Right lobe of liver (tissue), 6 donors: ENCODE data around the gene EFR3B. TPM values are rescaled to one million over a fixed set of nuclear protein-coding genes. Genes with fewer than 3 reads are reported as not detected.

Source experiments
- ATAC-seq, 4 donors: fragments of 200-7000 bp; cut with Tn5 transposase; one replicate each; pipeline ENCODE4 v1.9.1; 2020; ENCODE audit warnings: mild to moderate bottlenecking in 4 of 4, moderate library complexity in 4 of 4
- DNase-seq, 3 donors: peaks; one replicate each; pipeline ENCODE4 v3.0.0-alpha.2; 2020
- H3K27ac ChIP-seq, 3 donors: fragments of 200-600 bp; one replicate each; pipeline ENCODE4 v1.8.0; 2022
- H3K27me3 ChIP-seq, 2 donors: fragments of 200-600 bp; one replicate each; pipeline ENCODE4 v1.8.0; 2022
- H3K36me3 ChIP-seq, 4 donors: fragments of 200-600 bp; sonication (generic) in 1 of 4; one replicate each; pipeline versions ENCODE4 v1.5.1 to v1.8.0; 2017 to 2022; ENCODE audit warnings: control low read depth in 1 of 4
- H3K4me1 ChIP-seq, 4 donors: fragments of 200-600 bp; sonication (generic) in 1 of 4; one replicate each; pipeline versions ENCODE4 v1.5.1 to v1.8.0; 2017 to 2022; ENCODE audit warnings: control low read depth in 1 of 4
- H3K4me3 ChIP-seq, 3 donors: fragments of 200-600 bp; one replicate each; pipeline ENCODE4 v1.8.0; 2022
- H3K9me3 ChIP-seq, 4 donors: fragments of 200-600 bp; sonication (generic) in 1 of 4; one replicate each; pipeline versions ENCODE4 v1.5.1 to v1.8.0; 2017 to 2022; ENCODE audit warnings: control low read depth in 1 of 4
- POLR2A ChIP-seq: fragments of 450-650 bp; IDR thresholded peaks from one replicate; pipeline ENCODE4 v1.6.1; 2017; ENCODE audit warnings: antibody characterized with exemption, mild to moderate bottlenecking
- WGBS: methylation state at CpG from one replicate; pipeline ENCODE4 v1.1.6; 2018; ENCODE audit warnings: low coverage, low lambda C conversion rate; ENCODE audit not compliant: insufficient coverage; ENCODE audit errors: missing lambda C conversion rate; 5-methylcytosine and 5-hydroxymethylcytosine counted together
- intact Hi-C, 2 donors: fragments of 100-400 bp; cut with DNase I; formaldehyde crosslinking; loops; one replicate each; pipeline versions ENCODE4 v1.11.2 to v1.14.1; 2022
- total RNA-seq, 6 experiments: library from RNA; depleted of rRNA in 2 of 6; stranded (reverse); fragments of >200 nt in 2 of 6; fragmentation: NEBNext Ultra II Directional in 3 of 6; extraction: Animal tissue kit (Norgen Biotek cat#: 25700) in 3 of 6; gene quantifications; one replicate each; pipeline versions ENCODE4 v1.1.0 to v1.2.4, GENCODE V29; 2016 to 2023
- TF ChIP-seq, protein P1 (sequence below), 4 donors: fragments of 200-600 bp in 3 of 4; fragments of 450-650 bp in 1 of 4; IDR thresholded peaks; one replicate each; pipeline versions ENCODE4 v1.5.1 to v1.8.0; 2016 to 2022; ENCODE audit warnings: antibody characterized with exemption in 4 of 4, mild to moderate bottlenecking in 2 of 4
- donor health status: DM: no; HTN: yes; CAD: no.
- donor health status: DM: no; HTN: no; CAD: no.
- donor health status: DM: no; HTN: no; CAD: no.
- donor health status: DM: no; HTN: yes; CAD: no.
- donor health status: DM: no; HTN: yes; CAD: no.

The EFR3B gene
- total RNA-seq, 6 experiments from 2014 or later, result 0.12 to 0.33 (median 0.16) TPM; not detected in 1

DNA sequence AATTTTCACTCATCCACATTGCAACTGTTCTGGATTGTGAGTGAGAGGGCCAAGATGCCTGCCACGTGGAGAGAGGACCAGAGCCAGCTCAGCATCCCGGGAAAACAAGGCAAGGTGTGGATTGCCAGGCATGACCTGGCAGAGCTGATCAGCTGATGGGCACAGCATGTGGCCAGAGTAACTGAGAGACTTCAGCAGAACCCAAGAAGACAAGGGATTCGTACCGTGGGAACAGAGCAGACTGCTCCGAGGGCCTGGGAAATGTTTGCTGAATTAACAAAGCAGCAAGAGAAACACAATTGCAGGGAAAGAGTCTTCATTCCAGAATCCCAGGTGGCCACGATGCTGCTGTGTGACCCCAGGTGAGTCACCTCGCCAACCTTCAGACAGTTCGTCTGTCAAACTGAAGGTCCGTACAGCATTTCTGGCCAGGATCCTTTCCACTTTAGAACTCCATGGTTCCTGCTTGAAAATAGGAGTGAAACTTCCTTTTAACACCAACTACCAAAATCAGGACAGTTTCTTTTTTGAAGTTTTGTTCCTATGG lies 152.8 kb downstream of the EFR3B start:
- ATAC-seq, result no peak
- no peak for DNase-seq
- TF ChIP-seq POLR2A, result no peak
- Histone ChIP-seq H3K4me1 (no peaks in the 10 kb centered on the region), H3K27ac (no peak overlapping the region), H3K27me3 (no peaks in the 10 kb centered on the region), H3K4me3 (no peak overlapping the region), H3K36me3 (no peaks in the 10 kb centered on the region), H3K9me3 (no peaks in the 10 kb centered on the region)
- intact Hi-C loops, result no loop called here
- WGBS, result 53% methylated on average over 6 of the region's 9 CpGs

DNA sequence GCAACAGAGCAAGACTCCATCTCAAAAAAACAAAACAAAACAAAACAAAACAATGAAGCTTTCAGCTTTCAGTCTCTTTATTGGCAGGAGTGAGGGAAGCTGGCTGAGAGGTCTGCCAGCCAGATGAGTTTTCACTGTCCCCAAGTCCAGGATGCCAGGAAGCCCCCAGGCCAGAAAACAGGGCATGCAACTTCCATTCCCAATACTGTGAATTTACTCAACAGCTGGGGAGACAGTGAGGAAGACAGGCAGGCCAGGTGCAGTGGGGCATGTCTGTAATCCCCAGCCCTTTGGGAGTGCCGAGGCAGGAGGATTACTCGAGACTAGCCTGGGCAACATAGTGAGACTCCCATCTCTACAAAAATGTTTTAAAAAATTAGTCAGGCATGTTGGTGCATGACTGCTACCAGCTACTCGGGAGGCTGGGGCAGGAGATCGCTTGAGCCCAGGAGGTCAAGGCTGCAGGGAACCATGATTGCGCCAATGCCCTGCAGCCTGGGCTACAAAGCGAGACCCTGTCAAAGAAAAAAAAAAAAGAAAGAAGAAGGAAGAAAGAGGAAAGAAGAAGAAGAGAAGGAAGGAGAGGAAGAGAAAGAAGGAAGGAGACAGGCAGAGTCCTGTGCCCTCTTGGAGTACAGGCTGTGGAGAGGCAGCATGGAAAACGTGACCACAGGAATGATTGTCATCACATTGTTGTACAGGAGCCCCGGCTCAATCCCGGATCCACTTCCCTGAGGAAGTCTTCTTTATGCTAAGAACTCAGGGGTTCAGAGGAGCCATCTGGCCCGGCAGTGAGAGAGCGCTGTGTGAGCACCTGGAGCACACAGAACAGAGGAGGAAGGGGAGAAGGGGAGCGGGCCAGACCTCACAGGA lies 155.7 kb downstream of the EFR3B start:
- ATAC-seq, result no peak
- H3K27ac ChIP-seq, result no peak overlapping the region
- H3K36me3 ChIP-seq, result no peaks in the 10 kb centered on the region
- intact Hi-C loops, result no loop called here
- no peaks in the 10 kb centered on the region for H3K4me1 ChIP-seq
- H3K9me3 ChIP-seq, result no peaks in the 10 kb centered on the region
- no peak overlapping the region for H3K4me3 ChIP-seq
- H3K27me3 ChIP-seq, result no peaks in the 10 kb centered on the region
- 60% methylated on average over 9 of the region's 12 CpGs for WGBS
- no peak for DNase-seq
- TF ChIP-seq, protein P1, sequence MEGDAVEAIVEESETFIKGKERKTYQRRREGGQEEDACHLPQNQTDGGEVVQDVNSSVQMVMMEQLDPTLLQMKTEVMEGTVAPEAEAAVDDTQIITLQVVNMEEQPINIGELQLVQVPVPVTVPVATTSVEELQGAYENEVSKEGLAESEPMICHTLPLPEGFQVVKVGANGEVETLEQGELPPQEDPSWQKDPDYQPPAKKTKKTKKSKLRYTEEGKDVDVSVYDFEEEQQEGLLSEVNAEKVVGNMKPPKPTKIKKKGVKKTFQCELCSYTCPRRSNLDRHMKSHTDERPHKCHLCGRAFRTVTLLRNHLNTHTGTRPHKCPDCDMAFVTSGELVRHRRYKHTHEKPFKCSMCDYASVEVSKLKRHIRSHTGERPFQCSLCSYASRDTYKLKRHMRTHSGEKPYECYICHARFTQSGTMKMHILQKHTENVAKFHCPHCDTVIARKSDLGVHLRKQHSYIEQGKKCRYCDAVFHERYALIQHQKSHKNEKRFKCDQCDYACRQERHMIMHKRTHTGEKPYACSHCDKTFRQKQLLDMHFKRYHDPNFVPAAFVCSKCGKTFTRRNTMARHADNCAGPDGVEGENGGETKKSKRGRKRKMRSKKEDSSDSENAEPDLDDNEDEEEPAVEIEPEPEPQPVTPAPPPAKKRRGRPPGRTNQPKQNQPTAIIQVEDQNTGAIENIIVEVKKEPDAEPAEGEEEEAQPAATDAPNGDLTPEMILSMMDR (IDR thresholded peaks at IDR 0.05), result no peak
- no peak for TF ChIP-seq POLR2A

DNA sequence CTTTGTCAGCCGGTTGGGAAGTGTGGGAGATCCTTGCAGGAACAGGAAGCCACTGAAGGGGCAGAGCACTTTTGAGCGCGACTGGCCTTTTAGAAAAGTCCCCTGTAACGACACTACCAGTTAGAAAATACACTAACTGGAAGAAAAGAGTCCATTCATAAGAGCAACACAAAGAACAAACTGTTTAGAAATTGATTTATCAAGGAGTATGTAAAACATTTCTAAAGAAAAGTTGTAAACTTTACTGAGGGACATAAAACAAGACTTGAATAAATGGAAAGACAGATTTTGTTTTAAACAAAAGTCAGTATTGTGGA lies 156.3 kb downstream of the EFR3B start:
- Histone ChIP-seq H3K4me1 (no peaks in the 10 kb centered on the region), H3K27ac (no peak overlapping the region), H3K9me3 (no peaks in the 10 kb centered on the region), H3K4me3 (no peak overlapping the region), H3K36me3 (no peaks in the 10 kb centered on the region), H3K27me3 (no peaks in the 10 kb centered on the region)
- ATAC-seq, result no peak
- no peak for DNase-seq
- WGBS, result 44% methylated on average over 4 of the region's 4 CpGs
- intact Hi-C loops, result no loop called here
- no peak for TF ChIP-seq POLR2A
- TF ChIP-seq, protein P1 (IDR thresholded peaks at IDR 0.05), result no peak

DNA sequence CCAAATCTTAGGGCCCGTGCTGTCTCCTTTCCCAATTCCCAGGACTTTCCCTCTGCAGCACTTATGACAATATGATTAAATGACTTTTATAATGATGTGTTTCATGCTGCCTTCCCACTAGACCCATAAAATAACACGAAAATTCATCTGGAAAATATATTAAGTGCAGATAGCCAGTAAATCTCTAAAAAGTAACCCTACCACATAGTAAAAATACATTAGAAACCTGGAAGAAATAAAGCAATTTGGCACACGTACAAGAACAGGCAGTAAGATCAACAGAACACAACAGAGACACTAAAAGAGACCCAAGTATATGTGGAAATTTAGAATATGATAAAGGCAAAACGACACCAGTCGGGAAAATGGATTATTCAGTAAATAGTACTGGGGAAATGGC lies 156.7 kb downstream of the EFR3B start:
- 79% methylated on average over 5 of the region's 5 CpGs for WGBS
- Histone ChIP-seq H3K27me3 (no peaks in the 10 kb centered on the region), H3K27ac (no peak overlapping the region), H3K4me3 (no peak overlapping the region), H3K4me1 (no peaks in the 10 kb centered on the region), H3K36me3 (no peaks in the 10 kb centered on the region), H3K9me3 (no peaks in the 10 kb centered on the region)
- intact Hi-C loops, result no loop called here
- ATAC-seq, result no peak
- DNase-seq, result no peak
- TF ChIP-seq, protein P1 (IDR thresholded peaks at IDR 0.05), result no peak
- TF ChIP-seq POLR2A, result no peak

DNA sequence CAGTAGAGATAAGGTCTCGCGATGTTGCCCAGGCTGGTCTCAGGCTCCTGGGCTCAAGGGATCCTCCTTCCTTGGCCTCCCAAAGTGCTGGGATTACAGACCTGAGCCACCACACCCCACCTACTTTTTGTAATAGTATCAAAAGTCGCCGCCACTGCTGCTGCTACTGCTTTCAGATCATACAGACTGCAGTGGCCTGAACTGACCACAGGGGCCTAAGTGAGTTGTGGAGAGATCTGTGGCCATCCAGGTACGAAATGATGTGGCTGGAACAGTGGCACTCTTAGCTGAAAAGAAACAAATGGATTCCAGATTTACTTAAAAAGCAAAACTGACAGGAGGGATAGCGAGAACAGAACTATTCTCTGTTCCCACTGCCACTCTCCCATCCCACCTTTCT lies 159.4 kb downstream of the EFR3B start:
- TF ChIP-seq POLR2A, result no peak
- TF ChIP-seq, protein P1 (IDR thresholded peaks at IDR 0.05), result no peak
- Histone ChIP-seq H3K36me3 (no peaks in the 10 kb centered on the region), H3K9me3 (no peaks in the 10 kb centered on the region), H3K4me3 (no peak overlapping the region), H3K27me3 (no peaks in the 10 kb centered on the region), H3K27ac (no peak overlapping the region), H3K4me1 (no peaks in the 10 kb centered on the region)
- intact Hi-C loops, result no loop called here
- ATAC-seq (no peak), DNase-seq (no peak)
- 86% methylated on average over 5 of the region's 6 CpGs for WGBS
